MCF 10A (cell line): ENCODE data around the gene CFHR5. TPM values are rescaled to one million over a fixed set of nuclear protein-coding genes. Genes with fewer than 3 reads are reported as not detected.

Source experiments
- BruUV-seq: library from RNA; stranded (reverse); fragments of 400-500 nt; replicated peaks from 2 replicates; lab custom pipeline; 2021; lab: Mats Ljungman, UMichigan
- CTCF ChIA-PET: fragments of 300-600 bp; sonication (Branson Sonifier 250); formaldehyde crosslinking; extraction: SDS; loops from one replicate; lab custom pipeline; 2021; ENCODE audit warnings: antibody characterized with exemption, inconsistent platforms; lab: Yijun Ruan, JAX
- POLR2A ChIA-PET: fragments of 300-600, 350-650 bp; sonication (Branson Sonifier 250); formaldehyde crosslinking; extraction: SDS; loops from one replicate; lab custom pipeline; 2020; ENCODE audit warnings: antibody characterized with exemption, inconsistent platforms; lab: Yijun Ruan, JAX
- DNase-seq: peaks from one replicate; pipeline ENCODE4 v3.0.0-alpha.2; 2018; ENCODE audit not compliant: unreplicated experiment
- H3K27ac Mint-ChIP-seq: one replicate; pipeline ENCODE4 v1.8.0; 2022; ENCODE audit warnings: mild to moderate bottlenecking, low read depth, mixed read lengths; ENCODE audit not compliant: unreplicated experiment
- H3K27me3 Mint-ChIP-seq: one replicate; pipeline ENCODE4 v1.8.0; 2022; ENCODE audit warnings: mixed read lengths; ENCODE audit not compliant: insufficient read depth, unreplicated experiment
- H3K36me3 Mint-ChIP-seq: one replicate; pipeline ENCODE4 v1.8.0; 2022; ENCODE audit warnings: mild to moderate bottlenecking, moderate library complexity, mixed read lengths; ENCODE audit not compliant: insufficient read depth, unreplicated experiment
- H3K4me1 Mint-ChIP-seq: one replicate; pipeline ENCODE4 v1.8.0; 2022; ENCODE audit warnings: mixed read lengths; ENCODE audit not compliant: insufficient read depth, unreplicated experiment
- H3K4me3 Mint-ChIP-seq: one replicate; pipeline ENCODE4 v1.8.0; 2022; ENCODE audit warnings: mild to moderate bottlenecking, moderate library complexity, mixed read lengths; ENCODE audit not compliant: unreplicated experiment
- H3K9me3 Mint-ChIP-seq: one replicate; pipeline ENCODE4 v1.8.0; 2022; ENCODE audit warnings: mixed read lengths; ENCODE audit not compliant: unreplicated experiment
- CTCF ChIP-seq: fragments of 200-600 bp; IDR thresholded peaks from one replicate; pipeline ENCODE4 v1.8.0; 2022; ENCODE audit warnings: antibody characterized with exemption, mild to moderate bottlenecking; ENCODE audit not compliant: unreplicated experiment
- intact Hi-C: fragments of 100-400 bp; cut with micrococcal nuclease; formaldehyde crosslinking; loops from 2 replicates; pipeline ENCODE4 v1.14.1; 2022
- total RNA-seq: library from RNA; stranded (reverse); gene quantifications from 2 replicates; pipeline ENCODE4 v1.2.3, GENCODE V29; 2022

Gene CFHR5
- total RNA-seq, 1 experiment from 2014 or later, result not detected

- Mint-ChIP-seq H3K4me1 (no peaks in the 10 kb centered on the region), H3K27me3 (no peaks in the 10 kb centered on the region), H3K9me3 (peaks cover 7% of the 10 kb centered on the region), H3K4me3 (no peak overlapping the region), H3K27ac (no peak overlapping the region), H3K36me3 (no peaks in the 10 kb centered on the region)
- TF ChIP-seq CTCF, result no peak
- DNase-seq, result no peak
- ChIA-PET POLR2A (interaction anchor here (0.6 kb wide), 1 partner anchor 352 kb away, joined by 4 read pairs; no protein-coding TSS in a partner anchor), CTCF (no interaction called here)
- intact Hi-C loops, result no loop called here
- no TSS peak for BruUV-seq
Observed at GRCh38 chr1:197008861-197009260, 31.5 kb downstream of the CFHR5 start.

GRCh38 chr1:197011614-197012013 lies 34.3 kb downstream of the CFHR5 start:
- no peak overlapping the region for H3K27ac Mint-ChIP-seq
- no peak for DNase-seq
- H3K9me3 Mint-ChIP-seq, result peaks cover 7% of the 10 kb centered on the region
- ChIA-PET POLR2A (no interaction called here), CTCF (no interaction called here)
- H3K4me3 Mint-ChIP-seq, result no peak overlapping the region
- no peaks in the 10 kb centered on the region for H3K36me3 Mint-ChIP-seq
- intact Hi-C loops, result no loop called here
- no peaks in the 10 kb centered on the region for H3K4me1 Mint-ChIP-seq
- no TSS peak for BruUV-seq
- TF ChIP-seq CTCF, result no peak
- no peaks in the 10 kb centered on the region for H3K27me3 Mint-ChIP-seq

GRCh38 chr1:197013234-197013633 lies 35.9 kb downstream of the CFHR5 start:
- H3K36me3 Mint-ChIP-seq, result no peaks in the 10 kb centered on the region
- no TSS peak for BruUV-seq
- H3K27ac Mint-ChIP-seq, result no peak overlapping the region
- intact Hi-C loops, result no loop called here
- CTCF ChIA-PET, result no interaction called here
- TF ChIP-seq CTCF, result no peak
- H3K4me1 Mint-ChIP-seq, result no peaks in the 10 kb centered on the region
- no peak overlapping the region for H3K4me3 Mint-ChIP-seq
- no peaks in the 10 kb centered on the region for H3K27me3 Mint-ChIP-seq
- H3K9me3 Mint-ChIP-seq, result peaks cover 7% of the 10 kb centered on the region
- DNase-seq, result no peak
- POLR2A ChIA-PET, result no interaction called here

GRCh38 chr1:197016751-197017150 lies 39.4 kb downstream of the CFHR5 start:
- CTCF ChIA-PET, result interaction anchor here (0.8 kb wide), 1 partner anchor 10 kb away, joined by 3 read pairs; no protein-coding TSS in a partner anchor
- Mint-ChIP-seq H3K27me3 (no peaks in the 10 kb centered on the region), H3K27ac (no peak overlapping the region), H3K4me3 (no peak overlapping the region), H3K36me3 (no peaks in the 10 kb centered on the region), H3K4me1 (no peaks in the 10 kb centered on the region), H3K9me3 (peaks cover 3% of the 10 kb centered on the region)
- no peak for TF ChIP-seq CTCF
- intact Hi-C loops, result no loop called here
- POLR2A ChIA-PET, result no interaction called here
- no TSS peak for BruUV-seq
- no peak for DNase-seq
